Stimulated activated CD8-positive, alpha-beta memory T cell treated with anti-CD3 and anti-CD28 coated beads, Interleukin-12 subunit alpha, Interleukin-12 subunit beta, amount 100 ng/mL, for 4 hours (primary cell): Measurements from ENCODE around the gene CAPN1.

Experiments used
- DNase-seq: peaks from one replicate; pipeline ENCODE4 v3.0.0-alpha.2; 2020; ENCODE audit warnings: low read depth

The CAPN1 gene

DNA sequence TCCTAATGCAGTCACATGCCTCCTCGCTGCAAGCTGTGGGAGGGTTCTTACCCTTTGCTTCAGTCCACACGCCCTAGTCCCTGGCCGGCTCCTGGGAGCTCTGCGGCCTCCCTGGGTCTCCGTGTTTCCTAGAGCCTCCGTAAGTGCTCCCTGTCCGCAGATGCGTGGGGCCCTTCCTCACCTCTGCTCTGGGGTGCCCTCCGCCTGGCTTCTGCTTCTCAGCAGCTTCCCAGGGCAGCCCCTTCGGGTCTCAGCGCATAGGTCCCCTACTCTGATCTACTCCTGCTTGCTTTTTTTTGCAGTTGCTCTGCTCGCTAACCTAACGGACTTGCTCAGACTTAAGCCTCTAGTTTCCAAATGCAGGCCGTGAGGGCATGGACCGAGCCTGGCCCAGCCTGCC is 22.4 kb downstream of the CAPN1 start:
- DNase-seq = no peak

GRCh38 chr11:65204646-65205601 is 23.2 kb downstream of the CAPN1 start:
- no peak for DNase-seq

GRCh38 chr11:65205602-65205967 is 23.9 kb downstream of the CAPN1 start:
- DNase-seq = no peak

DNA sequence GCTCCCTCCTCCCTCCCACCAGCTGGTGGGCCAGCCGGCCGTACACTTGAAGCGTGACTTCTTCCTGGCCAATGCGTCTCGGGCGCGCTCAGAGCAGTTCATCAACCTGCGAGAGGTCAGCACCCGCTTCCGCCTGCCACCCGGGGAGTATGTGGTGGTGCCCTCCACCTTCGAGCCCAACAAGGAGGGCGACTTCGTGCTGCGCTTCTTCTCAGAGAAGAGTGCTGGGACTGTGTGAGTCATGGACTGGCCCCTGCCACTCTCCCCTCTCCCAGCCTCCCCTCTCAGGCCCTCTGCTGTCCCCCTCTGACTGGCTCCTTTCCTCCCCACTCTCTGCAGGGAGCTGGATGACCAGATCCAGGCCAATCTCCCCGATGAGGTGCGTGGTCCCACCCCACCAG is 24.7 kb downstream of the CAPN1 start:
- no peak for DNase-seq

- no peak for DNase-seq
Observed at GRCh38 chr11:65206901-65207300, 25.2 kb downstream of the CAPN1 start.

GRCh38 chr11:65207918-65208784 is 26.4 kb downstream of the CAPN1 start:
- DNase-seq = no peak

- DNase-seq = no peak
Observed at GRCh38 chr11:65208785-65209710, 27.3 kb downstream of the CAPN1 start.

- DNase-seq = no peak
Observed at GRCh38 chr11:65209711-65210360, 28.1 kb downstream of the CAPN1 start.

DNA sequence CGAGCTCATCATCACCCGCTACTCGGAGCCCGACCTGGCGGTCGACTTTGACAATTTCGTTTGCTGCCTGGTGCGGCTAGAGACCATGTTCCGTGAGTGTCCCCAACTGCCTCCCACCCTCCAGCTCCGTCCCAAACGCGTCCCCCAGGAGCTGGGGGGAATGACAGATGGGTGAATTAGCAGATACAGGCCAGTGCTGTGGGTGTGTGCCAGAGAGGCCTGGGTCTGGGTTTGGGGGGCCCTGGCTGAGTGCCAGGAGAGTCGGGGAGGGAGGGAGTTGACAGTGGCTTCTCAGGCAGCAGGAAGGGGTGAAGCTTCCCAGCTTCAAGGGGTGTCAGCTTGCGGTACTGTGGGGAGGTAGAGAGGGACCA is 28.6 kb downstream of the CAPN1 start:
- DNase-seq = no peak

DNA sequence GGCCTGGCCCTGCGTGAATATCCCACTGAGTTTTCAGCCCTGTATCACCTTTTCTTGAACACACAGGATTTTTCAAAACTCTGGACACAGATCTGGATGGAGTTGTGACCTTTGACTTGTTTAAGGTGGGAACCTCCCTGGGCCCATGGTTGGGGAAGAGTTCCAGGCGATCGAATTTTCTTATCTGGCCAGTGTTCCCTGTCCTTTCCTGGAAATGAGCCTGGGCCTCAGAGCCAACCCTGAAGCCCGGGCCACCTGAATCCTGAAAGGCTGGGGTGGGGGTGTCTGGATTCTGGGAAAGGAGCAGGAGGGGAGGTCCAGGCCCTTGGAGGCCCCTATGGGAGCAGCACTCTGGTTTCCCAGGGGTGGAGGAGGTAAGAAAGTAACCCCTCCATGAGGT is 29.0 kb downstream of the CAPN1 start:
- no peak for DNase-seq

- DNase-seq = no peak
Observed at GRCh38 chr11:65211293-65212105, 29.8 kb downstream of the CAPN1 start.

DNA sequence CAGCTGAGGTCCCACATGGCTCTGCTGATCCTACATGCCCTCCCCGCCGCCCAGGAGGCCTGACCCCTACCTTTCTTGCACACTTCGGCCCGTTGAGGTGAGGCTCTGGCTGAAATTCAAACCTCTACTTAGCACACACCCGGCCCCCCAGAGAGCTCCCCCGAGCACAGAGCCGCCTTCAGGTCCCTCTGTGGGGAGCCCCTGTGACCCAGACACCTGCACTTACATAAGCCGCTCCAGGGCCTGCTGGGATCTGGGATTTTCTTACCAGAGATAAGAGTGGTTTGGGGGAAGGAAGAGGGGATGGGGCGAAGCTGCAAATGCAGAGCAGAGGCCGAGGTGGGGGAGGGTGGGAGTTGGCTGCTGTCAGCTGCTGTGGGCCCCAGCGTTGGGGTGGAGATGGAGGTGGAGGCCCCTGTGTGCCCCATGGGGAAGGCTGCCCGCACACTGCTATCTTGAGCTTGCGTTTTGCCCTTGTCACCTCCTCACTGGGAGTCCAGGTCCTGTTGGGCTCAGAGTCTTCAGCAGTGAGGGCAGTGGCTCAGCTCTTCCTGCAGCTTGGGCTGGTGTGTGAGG is 30.6 kb downstream of the CAPN1 start:
- no peak for DNase-seq

- no peak for DNase-seq
Observed at GRCh38 chr11:65213322-65214211, 31.8 kb downstream of the CAPN1 start.

- DNase-seq = no peak
Observed at GRCh38 chr11:65214212-65214845, 32.6 kb downstream of the CAPN1 start.

DNA sequence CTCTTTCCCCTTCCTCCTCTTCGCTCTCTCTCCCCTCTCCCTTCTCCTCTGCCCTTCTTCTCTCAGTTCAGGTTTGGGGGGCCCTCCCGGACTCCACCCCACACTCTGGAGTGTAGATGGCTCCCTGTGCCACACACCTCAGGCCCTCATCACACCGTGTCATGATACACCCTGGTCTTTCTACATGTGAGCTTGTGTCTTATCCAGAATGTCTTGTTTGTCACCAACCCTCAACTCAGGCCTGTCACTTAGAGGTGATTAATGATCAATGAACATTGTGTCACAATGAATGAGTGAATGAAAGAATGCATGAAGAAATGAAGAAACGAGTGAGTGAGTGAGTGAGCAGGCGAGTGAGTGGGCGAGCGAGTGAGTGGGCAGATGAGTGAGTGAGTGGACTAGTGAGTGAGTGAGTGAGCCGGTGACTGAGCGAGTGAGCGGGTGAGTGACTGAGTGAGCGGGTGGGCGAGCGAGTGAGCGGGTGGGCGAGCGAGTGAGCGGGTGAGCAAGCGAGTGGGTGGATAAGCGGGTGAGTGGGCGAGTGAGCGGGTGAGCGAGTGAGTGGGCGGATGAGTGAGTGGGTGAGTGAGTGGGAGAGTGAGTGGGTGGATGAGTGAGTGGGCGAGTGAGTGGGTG is 33.8 kb downstream of the CAPN1 start:
- DNase-seq = no peak

DNA sequence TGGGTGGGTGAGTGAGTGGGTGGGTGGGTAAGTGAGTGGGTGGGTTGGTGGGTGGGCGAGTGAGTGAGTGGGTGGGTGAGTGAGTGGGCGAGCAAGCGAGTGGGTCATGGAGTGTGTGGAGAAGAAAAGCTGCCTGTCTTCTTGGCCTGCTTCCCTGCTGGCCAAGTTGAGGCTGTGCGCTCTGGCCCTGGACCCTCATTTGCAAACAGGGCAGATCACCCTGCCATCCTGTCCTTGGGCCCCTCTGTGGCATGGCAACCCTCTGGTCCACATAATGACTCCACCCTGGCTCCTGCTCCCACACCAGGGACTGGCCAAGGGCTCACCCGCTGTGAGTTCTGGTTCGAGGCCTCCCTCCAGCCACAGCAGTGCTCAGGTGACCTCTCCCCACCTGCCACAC is 35.1 kb downstream of the CAPN1 start:
- DNase-seq = no peak

DNA sequence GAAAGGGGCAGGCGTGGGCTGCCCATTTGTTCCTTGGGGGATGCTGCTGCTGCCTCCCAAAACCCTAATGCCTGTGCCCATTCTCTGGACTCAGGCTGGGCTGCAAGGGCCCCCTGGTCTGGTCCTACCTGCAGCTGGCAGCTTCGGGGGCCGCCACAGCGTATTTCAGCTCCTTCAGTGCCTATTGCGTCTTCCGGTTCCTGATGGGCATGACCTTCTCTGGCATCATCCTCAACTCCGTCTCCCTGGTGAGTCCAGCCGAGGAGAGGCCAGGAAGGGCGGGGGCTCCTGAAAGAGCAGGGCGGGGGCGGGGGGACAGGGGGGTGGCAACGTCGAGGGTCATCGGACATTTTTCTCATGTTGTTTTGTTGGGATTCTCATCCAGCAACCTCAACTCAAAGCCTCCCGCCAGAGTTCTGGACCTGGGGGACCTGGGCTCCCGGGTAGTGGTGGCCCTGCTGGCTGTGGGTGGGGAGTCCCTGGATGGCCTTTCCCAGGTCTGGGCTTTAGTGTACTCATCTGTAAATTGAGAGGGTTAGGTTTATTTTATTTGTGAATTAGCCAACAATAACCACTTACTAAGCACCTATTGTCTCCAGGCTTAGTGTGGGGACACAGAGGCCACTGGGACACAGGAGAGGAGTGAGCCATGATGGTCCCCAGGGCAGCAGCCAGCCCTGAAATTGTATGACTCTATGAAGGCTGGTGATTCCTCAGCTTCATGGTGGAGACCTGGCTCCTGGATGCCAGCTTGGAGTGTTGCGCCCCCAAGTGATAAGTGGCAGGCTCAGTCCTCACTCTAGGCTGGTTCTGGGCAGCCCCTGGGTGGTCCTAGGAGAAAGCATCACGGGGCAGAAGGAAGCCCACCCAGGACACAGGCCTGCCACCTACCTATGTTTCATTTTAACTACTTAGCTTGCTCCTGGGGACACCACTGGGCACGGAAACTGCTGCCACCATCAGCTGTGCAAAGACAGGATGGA is 36.0 kb downstream of the CAPN1 start:
- no peak for DNase-seq
